GM19351 (cell line): ENCODE data around the gene ASIC4.

ENCODE experiments used
- ATAC-seq: cut with Tn5 transposase; IDR thresholded peaks from one replicate; pipeline ENCODE4 v1.9.1; 2021; ENCODE audit warnings: mild to moderate bottlenecking, moderate library complexity; ENCODE audit not compliant: unreplicated experiment

The ASIC4 gene

GRCh38 chr2:219512524-219513216, 1.6 kb upstream of the ASIC4 start:
- ATAC-seq, result no peak

DNA sequence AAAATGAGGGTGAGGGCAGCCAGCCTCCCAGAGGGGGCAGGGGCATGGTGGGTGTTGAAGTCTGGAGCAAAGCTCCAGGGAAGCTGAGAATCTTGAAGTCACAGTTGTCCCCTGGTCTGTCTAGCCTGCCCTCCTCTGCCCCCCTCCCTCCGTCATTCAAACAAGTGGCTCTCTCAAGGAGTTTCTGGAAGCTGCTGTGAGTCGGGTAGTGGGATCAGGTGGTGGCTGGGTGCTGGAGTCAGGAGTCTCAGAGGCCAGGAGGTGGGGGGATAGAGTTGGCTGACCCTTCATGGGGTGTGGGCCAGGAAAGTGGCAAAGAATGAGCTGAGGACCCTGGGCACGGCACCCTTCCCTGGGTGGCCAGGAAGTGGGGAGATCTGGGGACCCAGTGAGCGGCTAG, 495 bp upstream of the ASIC4 start:
- no peak for ATAC-seq

GRCh38 chr2:219514836-219515235, 554 bp downstream of the ASIC4 start:
- ATAC-seq, result no peak

- ATAC-seq, result no peak
Measured at GRCh38 chr2:219515874-219516629, 1.8 kb downstream of the ASIC4 start.

- no peak for ATAC-seq
Measured at GRCh38 chr2:219516888-219517287, 2.6 kb downstream of the ASIC4 start.

DNA sequence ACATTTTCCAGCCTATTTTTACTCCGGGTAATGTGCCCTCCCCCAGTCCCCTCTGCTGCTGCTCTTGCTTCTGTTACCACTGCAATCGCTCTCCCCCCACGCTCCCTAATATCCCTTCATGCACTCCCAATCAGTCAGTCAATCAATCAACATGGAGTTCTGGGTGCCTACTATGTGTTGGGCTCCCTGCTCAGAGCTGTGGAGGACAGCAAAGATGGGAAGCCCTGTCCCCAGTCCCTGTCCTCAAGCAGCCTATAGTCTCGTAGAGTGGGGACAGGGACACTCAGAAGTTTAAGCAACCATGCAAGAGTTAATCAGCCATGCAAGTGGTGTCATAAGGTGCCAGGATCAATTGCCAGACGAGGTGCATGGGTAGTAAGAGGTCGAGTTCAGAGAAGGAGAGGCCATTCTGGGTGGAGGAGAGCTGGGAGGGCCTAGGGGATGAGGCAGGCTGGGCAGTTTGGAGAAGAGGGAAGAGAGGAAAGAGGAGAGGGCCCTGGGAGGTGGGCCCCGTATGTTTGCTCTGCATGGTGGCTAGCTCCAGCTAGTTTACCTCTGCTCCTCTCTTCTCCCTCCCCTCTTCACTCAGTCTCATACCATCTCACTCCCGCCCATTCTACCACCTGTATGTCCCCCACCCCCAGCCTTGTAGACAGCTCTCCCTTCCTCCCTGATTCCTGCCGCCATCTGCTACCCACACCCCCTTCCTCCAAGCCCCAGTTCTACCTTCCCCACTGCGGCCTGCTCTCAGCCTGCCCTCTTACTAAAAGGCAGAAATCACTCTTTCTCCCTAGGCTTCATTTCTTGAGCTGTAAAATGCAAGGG, 3.9 kb downstream of the ASIC4 start:
- no peak for ATAC-seq

DNA sequence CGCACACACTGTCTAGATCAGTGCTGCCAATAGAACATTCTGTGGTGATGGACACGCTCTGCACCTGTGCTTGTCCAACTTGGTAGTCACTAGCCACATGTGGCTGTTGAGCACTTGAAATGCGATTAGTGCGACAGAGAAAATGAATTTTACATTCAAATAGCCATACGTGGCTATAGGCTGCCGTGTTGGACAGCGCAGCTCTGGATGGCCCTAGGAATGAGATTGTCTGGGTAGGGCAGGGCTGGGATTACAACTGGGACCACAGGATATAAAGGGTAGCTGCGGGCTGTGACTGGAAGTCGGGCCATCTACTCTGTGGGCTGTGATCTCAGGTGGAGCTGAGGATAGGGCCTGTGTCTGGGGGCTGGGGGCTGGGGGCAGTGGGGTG, 5.2 kb downstream of the ASIC4 start:
- no peak for ATAC-seq

- no peak for ATAC-seq
Measured at GRCh38 chr2:219520079-219520478, 5.8 kb downstream of the ASIC4 start.

DNA sequence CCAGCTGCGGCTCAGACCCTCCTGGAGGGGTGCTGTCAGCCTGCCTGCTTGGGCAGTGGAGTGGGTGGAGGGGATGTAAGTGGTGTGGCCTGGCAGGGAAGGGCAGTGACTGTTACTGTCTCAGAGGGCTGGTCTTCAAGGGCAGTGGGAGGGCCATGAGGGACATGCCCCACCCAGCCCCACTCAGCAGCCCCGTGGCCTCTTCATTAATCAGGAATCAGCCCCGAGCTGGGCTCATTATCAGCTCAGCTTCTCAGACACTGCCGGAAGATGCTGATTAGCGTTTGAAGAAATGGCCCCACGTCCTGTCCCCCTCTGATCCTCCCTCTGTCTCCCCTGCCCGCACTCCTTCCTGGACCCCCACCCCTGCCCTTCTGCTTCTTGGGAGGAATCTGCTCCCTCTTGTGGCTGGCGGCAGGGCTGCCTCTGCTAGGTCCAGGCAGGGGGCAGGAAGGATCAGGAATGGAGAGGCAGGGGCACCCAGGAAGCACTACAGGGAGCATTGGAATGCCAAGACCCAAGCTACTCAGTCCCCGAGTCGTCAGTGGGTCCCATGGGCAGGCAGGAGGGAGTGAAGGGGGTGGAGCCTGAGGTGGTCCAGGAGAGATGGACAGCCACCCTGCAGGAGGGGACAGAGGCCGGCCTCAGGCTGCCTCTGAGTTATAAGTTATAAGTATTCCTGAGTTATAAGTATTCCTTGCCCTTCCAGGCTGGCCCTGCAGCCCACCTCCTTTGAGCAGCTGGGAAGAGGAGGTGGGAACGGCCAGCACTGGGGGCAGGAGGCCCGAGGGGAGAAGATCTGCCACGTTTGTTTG, 7.0 kb downstream of the ASIC4 start:
- ATAC-seq, result no peak

DNA sequence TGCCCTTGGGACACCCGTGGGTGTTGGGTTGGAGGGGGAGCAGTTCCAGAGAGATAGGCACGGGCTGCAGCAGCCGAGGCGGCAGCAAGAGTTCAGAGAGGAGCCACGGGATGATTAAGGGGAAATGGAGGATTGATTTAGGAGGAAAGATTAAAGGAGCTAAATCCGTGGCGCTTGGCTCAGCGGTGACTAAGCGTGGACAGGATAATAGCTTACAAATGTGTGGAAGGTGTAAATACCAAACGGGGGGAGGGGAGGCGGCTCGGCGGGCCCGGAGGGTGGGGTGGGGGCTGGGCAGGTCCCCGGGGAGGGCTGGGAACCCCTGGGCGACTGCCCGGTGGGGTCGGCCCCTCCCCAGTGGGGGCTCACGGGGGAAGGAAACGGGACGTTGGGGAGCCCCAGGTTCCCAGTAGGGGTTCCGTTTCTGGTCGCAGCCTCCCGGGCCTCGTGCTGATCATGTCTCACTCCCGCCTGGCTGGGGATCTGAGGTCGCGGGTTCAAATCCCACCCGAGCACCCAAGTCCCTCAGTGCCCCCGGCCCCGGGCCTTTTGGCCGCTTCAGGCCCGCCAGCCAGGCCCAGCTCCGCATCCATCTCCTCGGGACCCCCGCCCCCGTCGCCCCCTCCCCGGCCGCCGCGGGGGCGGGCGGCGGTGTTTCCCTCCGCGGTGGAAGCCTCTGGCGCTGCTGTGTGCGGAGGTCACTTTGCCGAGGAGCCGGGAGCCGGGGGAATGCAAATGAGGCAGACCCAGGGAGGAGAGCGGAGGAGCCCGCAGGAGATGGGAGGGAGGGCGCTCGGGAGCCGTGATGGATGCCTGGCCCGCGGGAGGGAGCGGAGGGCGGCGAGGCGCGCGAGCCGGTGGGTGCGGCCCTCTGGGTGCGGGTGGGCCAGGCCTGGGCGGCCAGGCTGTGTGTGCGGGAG, 8.1 kb downstream of the ASIC4 start:
- ATAC-seq, result no peak

DNA sequence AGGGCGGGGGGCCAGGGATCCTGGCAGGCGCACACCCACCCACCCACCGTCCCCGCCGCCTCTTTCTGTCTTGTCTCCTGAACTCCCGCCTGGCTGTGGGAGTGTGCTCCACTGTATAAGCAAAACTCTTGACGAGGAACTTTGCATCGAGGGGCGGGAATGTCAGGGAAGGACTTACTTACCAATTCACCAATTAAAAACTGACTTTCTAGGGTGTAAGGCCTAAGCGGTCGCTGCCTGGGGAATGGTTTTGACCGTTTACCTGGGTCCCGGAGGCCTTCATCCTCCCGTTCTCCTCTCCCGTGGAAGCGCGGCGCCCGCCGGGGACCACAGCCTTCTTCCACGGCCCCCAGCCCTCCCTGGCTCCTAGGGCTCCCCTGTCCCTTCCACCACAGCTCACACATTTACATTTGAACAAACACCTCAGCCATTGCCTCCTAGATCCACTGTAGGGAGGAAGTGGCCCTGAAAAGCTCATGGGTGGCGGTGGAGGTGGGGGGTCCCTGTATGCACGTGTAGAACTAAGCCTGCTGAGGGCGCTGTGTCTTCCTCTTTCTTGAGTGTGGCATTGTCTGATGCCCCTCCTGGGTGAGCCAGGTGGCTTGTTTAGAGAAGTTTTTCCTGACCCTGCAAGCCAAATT, 8.9 kb downstream of the ASIC4 start:
- ATAC-seq, result no peak

- no peak for ATAC-seq
Measured at GRCh38 chr2:219524817-219525216, 10.5 kb downstream of the ASIC4 start.

- ATAC-seq, result no peak
Measured at GRCh38 chr2:219525533-219526232, 11.4 kb downstream of the ASIC4 start.

DNA sequence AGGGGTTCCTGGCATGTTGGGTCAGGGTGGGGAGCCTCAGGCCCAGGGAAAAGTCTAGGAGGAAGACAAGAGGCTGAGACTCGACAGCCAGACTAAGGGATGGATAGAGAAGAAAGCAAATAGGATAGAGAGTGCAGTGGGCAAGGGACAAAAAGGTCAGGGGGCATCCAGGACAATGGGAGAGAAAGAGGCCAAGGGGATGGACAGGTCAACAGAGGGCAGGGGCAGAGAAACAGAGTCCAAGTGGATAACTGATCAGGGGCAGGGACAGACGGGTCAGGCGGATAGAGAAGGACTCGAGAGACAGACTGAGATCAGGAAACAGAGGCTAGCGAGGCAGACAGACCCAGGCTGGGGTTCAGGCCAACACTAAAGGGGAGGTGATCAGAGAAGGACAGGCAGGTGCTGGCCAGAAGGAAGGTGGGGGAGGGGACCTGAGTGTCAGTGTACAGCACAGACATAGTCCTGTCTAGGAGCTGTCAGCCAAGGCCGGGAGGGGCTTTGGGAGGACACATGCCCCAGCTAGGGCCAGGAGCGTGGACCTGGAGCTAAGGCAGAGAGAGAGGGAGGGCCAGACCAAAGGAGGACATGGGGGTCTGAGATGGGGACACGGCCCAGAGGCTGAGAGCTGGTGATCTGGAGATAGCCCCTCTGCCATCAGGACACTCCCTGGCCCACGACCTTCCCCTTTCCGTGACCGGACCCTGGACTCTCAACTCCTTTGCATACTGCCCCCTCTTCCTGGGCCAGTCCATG, 12.2 kb downstream of the ASIC4 start:
- ATAC-seq, result no peak

DNA sequence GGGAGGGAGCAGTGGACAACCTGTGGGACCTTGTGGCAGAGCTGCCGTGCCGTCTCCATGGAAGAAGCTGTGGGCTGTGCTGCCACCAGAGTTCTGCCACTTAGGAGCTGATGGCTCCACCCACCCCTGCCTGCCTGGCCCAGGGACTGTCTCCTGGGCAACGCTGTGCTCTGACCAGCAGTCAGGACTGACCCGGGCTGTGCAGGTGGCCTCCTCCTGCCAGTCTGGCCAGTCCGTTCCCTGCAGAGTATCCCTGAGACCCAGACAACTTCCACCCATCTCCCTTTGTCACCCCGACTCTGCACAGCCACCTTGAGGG, 12.8 kb downstream of the ASIC4 start:
- no peak for ATAC-seq

DNA sequence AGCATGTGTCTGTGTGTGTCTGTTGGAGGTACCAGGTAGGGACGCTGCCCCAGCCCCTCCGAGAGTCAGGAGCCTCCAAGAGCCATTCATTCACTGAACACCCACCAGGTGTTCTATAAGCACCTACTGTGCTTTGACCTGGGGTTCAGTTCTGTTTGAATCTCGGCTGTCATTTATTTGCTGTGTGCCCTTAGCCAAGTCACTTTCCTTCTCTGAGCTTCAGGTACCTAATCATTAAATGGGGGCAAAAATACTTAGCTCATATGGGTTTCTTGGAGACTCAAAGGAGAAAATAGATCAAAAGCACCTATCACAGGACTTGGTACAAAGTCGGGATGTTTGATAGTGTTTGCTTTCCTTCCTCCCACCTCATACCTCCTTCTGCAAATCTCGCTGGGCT, 13.2 kb downstream of the ASIC4 start:
- ATAC-seq, result no peak

GRCh38 chr2:219530048-219530963, 16.0 kb downstream of the ASIC4 start:
- peak; percentile 86 for ATAC-seq
